HG03469 (cell line): Measurements from ENCODE around the gene KIF24.
"Not testable (repeated sequence)": the region's sequence is repeated elsewhere in the genome, so short reads cannot be mapped to it uniquely, and the experiment has no call there.

Source experiments
- ATAC-seq: cut with Tn5 transposase; IDR thresholded peaks from one replicate; pipeline ENCODE4 v1.9.1; 2021; ENCODE audit warnings: mild to moderate bottlenecking, moderate library complexity, moderate number of reproducible peaks; ENCODE audit not compliant: unreplicated experiment

KIF24 gene

GRCh38 chr9:34328987-34329832, at the start of gene KIF24, which contains the start of gene NUDT2:
Gene KIF24 (minus strand): TSS chr9:34329268. CDS start chr9:34311346, 17,922 bp downstream.
Gene NUDT2 (plus strand): TSS chr9:34329569. CDS start chr9:34339040, 9,471 bp downstream.
- ATAC-seq = peak; percentile 84

GRCh38 chr9:34378376-34379060, 49.5 kb upstream of the KIF24 start:
- ATAC-seq = no peak

GRCh38 chr9:34377404-34377746, 48.3 kb upstream of the KIF24 start:
- ATAC-seq = no peak

GRCh38 chr9:34376596-34377403, 47.7 kb upstream of the KIF24 start, which contains the start of gene MYORG:
Gene MYORG (minus strand): TSS chr9:34376898. CDS start chr9:34372943, 3,955 bp downstream.
- peak; percentile 73 for ATAC-seq

- ATAC-seq = no peak
These were observed 47.0 kb upstream of the KIF24 start for GRCh38 chr9:34375901-34376595.

- ATAC-seq = no peak
These were observed 46.0 kb upstream of the KIF24 start for GRCh38 chr9:34374905-34375552.

GRCh38 chr9:34374339-34374738, 45.3 kb upstream of the KIF24 start:
- ATAC-seq = no peak

- ATAC-seq = no peak
These were observed 44.7 kb upstream of the KIF24 start for GRCh38 chr9:34373749-34374148.

GRCh38 chr9:34372467-34373011, 43.5 kb upstream of the KIF24 start:
- ATAC-seq = no peak

- no peak for ATAC-seq
These were observed 42.9 kb upstream of the KIF24 start for GRCh38 chr9:34371886-34372466.

GRCh38 chr9:34370970-34371880, 42.2 kb upstream of the KIF24 start:
- no peak for ATAC-seq

GRCh38 chr9:34370335-34370969, 41.4 kb upstream of the KIF24 start:
- no peak for ATAC-seq

GRCh38 chr9:34369636-34370035, 40.6 kb upstream of the KIF24 start:
- ATAC-seq = no peak

GRCh38 chr9:34368796-34369195, 39.7 kb upstream of the KIF24 start:
- not testable (repeated sequence) for ATAC-seq

- ATAC-seq = not testable (repeated sequence)
These were observed 38.8 kb upstream of the KIF24 start for GRCh38 chr9:34367751-34368410.

GRCh38 chr9:34366365-34366764, 37.3 kb upstream of the KIF24 start:
- no peak for ATAC-seq

GRCh38 chr9:34365282-34365681, 36.2 kb upstream of the KIF24 start:
- ATAC-seq = no peak
